UCSD-AML1 (cell line): ENCODE data around the gene YBX2.

Experiments
- DNase-seq: peaks from one replicate; lab custom pipeline; 2025; ENCODE audit not compliant: unreplicated experiment; lab: John Stamatoyannopoulos, UW

The YBX2 gene

GRCh38 chr17:7304179-7304578 is 9.7 kb upstream of the YBX2 start:
- DNase-seq: no peak

GRCh38 chr17:7296189-7296861 is 1.9 kb upstream of the YBX2 start:
- DNase-seq: peak; percentile 86

GRCh38 chr17:7295230-7296180 is 1.1 kb upstream of the YBX2 start:
- DNase-seq: no peak

GRCh38 chr17:7293816-7294613 is 424 bp downstream of the YBX2 start:
- no peak for DNase-seq

- no peak for DNase-seq
Measured at GRCh38 chr17:7293159-7293558, 1.3 kb downstream of the YBX2 start.

GRCh38 chr17:7292729-7293128 is 1.7 kb downstream of the YBX2 start:
- no peak for DNase-seq

- DNase-seq: no peak
Measured at GRCh38 chr17:7292194-7292593, 2.2 kb downstream of the YBX2 start.

GRCh38 chr17:7290685-7291084 is 3.8 kb downstream of the YBX2 start:
- no peak for DNase-seq

- no peak for DNase-seq
Measured at GRCh38 chr17:7290166-7290565, 4.3 kb downstream of the YBX2 start.

GRCh38 chr17:7289256-7290032 is 5.0 kb downstream of the YBX2 start:
- DNase-seq: no peak

- DNase-seq: no peak
Measured at GRCh38 chr17:7285679-7286078, 8.8 kb downstream of the YBX2 start.

- DNase-seq: no peak
Measured at GRCh38 chr17:7284911-7285310, 9.5 kb downstream of the YBX2 start.

GRCh38 chr17:7283471-7284216 is 10.8 kb downstream of the YBX2 start:
- no peak for DNase-seq

- DNase-seq: no peak
Measured at GRCh38 chr17:7282752-7283321, 11.6 kb downstream of the YBX2 start.

GRCh38 chr17:7281953-7282751 is 12.3 kb downstream of the YBX2 start:
- DNase-seq: no peak

GRCh38 chr17:7281074-7281952 is 13.1 kb downstream of the YBX2 start, which contains the start of gene SLC2A4:
SLC2A4 (plus strand) TSS chr17:7281718; CDS start chr17:7281935, 217 bp downstream.
- DNase-seq: peak; percentile 96

GRCh38 chr17:7280519-7281073 is 13.8 kb downstream of the YBX2 start:
- peak; percentile 86 for DNase-seq
